ENCODE measurements around the gene IMMP1L.

Gene IMMP1L

GRCh38 chr11:31397239-31397834, 112.1 kb downstream of the IMMP1L start:
- DNase-seq (ENCODE audit: low read depth in 2 of 2) = no peak

DNA sequence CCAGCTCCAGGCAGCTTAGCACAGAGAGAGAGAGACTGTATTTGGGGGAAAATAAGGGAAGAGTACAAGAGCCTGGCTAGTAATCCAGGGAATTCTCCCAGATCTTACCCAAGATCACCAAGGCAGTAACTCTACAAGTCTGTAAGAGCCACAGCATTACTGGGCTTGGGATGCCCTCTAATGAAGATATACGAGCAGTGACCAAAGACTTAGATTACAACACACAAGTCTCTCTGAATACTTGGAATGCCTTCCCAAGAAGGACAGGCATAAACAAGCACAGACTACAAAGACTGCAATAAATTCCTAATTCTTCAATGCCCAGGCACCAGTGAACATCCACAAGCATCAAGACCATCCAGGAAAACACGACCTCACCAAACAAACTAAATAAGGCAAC, 122.0 kb downstream of the IMMP1L start:
- no peak for DNase-seq (ENCODE audit: low read depth in 2 of 2)

GRCh38 chr11:31383116-31383515, 126.3 kb downstream of the IMMP1L start:
- DNase-seq (ENCODE audit: low read depth in 2 of 2) = no peak
